NCI-H526 (cell line): ENCODE results near the gene TNIK.
A peak's percentile ranks its signal among the peaks of the same experiment; 100 is the strongest.

Experiments used
- DNase-seq, 2 experiments: peaks; one replicate each; lab custom pipeline; 2025; lab: John Stamatoyannopoulos, UW

Gene TNIK

DNA sequence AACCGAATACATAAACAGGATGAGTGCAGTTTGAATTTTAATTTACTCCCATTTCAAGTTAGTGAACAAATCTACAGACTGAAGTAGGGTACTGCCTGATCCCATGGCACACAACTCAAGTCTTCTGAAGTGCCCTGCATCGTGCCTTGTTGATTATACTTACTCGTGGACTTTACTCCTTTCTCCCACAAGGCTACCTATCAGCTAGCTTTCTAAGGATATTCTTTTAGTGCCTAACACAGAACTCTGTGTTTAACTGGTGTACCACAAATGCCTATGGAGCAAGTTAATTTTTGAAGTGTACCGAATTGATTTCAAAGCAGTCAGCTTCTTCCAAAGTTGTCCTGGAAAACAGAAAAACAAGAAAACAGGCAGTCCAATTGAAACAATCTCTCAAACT is 119.8 kb downstream of the TNIK start:
- DNase-seq, result no peak

DNA sequence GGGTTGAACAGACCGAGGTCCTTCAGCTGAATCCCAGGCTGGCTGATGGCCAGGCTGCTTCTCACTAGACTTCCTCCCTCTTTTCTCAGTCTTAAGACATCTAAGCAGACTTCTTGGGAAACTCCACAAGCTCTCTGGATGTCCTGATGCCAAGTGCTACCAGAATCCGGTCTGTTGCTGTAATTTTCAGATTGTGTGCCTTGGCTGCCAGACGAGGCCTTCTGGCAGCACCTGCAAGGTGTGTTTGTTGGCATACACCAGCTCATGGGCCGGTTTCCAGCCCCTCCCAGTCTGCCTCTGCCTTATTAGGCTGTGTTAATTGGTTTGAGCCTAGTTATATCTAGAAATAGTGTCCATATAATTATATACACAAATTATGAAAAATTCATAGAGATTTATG is 120.6 kb downstream of the TNIK start:
- DNase-seq, result no peak

DNA sequence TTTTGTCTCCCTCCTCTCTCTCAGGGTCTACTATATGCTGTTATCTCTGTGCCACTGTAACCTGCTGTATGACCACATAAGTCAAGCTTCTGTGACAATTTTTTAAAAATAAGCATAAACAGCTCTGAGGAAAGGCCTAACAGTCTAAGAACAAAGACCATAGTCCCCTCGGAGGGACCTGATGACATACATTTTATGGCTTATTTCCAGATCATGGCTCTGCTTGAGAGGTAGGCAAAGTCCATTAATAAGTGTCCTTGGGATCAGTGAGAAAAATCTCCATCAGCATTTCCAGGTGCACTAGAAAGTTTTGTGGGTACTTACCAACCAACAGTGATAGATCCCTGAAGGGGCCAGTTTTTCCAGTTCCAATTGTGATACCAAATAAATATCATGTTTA is 123.8 kb downstream of the TNIK start:
- DNase-seq, result no peak

DNA sequence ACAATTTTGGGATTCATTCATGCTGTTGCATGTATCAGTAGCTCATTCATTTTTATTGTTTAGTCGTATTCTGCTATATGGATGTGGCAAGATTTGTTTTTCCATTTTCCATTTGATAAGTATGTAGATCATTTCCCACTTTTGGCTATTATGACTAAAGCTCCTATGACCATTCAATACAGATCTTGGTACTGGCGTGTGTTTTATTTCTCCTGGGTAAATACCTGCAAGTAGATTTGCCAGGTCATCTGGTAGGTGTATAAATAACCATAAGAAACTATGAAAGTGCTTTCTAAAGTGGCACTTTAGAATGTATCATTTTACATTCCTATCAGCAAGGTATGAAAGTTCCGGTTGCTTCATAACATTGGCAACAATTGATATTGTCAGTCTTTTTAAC is 124.6 kb downstream of the TNIK start:
- DNase-seq, result no peak

DNA sequence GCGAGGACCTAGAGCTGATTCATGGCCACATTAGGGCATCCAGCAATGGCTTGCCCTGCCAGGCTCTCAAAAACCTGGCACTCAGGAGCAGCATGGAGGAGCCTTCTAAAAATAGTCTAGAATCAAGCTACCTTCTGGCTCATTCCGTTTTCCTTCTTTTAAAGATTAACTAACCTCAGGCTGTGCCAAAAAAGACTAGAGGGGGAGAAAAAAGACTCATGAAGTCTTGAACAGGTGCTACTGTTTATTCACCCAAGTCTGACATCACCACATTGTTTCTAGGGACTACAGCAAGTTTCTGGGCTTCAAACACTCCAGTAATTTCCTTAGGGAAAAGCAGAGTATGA is 125.8 kb downstream of the TNIK start:
- no peak for DNase-seq

DNA sequence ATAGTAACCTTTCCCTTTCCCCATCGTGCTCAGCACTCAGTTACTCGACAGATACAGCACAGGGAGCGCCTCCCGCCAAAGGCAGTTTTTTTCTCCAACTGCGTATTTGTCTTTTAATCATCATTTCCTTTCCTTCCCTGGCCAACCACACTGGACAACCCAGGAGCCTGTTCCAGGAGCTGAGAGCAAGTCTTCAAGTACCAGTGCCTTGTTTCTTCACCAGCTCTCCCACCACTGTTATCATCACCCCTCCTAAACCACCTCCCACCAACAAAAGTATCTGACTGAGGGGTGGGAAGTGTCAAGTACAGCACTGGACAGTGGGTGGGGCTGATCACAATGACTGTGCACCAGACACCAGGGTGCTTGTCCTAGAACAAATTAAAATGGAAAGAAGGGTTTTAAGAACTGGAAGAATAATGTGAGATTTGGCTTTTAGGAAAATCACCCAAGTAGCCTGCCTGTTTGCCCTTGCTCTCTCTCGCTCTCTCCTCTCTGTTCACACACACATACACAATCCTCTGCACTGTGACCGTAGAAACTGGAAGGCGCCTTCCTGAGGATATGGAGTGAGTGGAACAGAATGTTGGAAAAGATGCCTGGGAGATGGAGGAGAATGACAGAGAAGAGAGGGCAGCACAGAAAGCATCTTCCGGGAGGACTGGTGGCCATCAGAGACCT is 126.3 kb downstream of the TNIK start:
- DNase-seq, result no peak

DNA sequence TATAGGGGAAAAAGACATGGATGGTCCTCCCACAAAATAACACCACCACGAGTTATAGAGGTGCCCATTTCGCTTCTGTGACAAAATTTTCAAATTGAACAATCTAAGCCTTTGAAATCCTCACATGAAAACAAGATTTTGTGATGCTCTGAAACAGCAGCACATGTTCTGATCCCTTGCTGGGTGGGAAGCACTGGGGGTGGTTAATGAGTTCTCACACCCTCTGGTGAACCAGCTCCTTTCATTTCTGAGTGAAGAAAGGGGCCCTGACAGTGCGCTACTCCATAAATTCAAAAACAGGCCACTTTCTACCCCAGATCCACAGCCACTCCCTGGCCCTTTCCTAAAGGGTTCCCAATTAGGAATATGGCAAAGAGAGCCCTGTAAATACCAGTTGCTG is 129.3 kb downstream of the TNIK start:
- DNase-seq, result no peak

DNA sequence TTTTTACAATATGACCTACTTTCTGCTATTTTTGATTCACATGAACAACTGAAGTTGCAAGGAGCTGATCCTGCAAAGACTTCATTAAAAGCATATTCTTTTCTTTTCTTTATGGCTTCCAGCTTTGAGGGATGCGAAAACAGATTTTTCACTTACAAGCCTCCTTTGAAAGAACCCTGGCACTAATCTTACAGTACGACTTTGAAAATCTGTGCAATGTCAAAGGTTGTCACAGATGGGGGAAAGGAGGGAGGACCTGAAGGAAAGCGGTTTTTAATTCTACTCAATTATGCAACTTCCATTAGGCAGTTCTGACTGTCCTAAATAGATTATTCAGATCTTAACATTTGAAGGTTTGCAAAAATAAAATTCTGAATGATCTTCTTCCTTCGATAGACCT is 130.5 kb downstream of the TNIK start:
- DNase-seq, result no peak

DNA sequence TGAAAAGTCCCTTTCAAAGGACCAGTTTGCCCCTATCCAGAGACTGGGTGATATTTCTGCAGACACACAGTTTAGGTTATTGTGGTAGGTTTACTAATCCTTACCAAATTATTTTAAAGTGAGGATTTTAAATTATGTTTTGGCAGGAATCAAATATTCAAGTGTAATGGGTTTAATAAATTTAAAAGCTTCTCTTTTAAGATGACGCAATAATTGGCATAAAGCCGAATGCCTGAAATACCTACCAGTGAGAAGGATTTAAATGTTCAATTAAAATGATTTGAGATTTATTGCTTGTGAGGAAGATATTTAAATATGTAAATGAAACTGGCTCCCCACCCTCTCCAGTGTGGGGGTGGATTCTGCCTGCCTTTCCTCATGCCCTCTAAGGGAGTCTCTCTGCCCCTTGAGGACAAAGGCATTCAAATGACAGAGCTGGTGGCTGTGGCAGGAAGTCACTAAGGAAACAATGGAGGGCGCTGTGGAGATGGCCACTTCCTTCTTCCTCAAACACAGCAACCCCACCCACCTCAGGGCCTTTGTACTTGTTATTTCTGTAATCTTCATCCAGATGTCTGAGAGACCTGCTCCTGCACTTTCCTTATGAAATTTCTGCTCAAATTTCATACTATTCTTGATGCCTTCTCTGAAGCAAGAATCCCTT is 131.7 kb downstream of the TNIK start:
- peak; percentile 20 to 30 for DNase-seq

DNA sequence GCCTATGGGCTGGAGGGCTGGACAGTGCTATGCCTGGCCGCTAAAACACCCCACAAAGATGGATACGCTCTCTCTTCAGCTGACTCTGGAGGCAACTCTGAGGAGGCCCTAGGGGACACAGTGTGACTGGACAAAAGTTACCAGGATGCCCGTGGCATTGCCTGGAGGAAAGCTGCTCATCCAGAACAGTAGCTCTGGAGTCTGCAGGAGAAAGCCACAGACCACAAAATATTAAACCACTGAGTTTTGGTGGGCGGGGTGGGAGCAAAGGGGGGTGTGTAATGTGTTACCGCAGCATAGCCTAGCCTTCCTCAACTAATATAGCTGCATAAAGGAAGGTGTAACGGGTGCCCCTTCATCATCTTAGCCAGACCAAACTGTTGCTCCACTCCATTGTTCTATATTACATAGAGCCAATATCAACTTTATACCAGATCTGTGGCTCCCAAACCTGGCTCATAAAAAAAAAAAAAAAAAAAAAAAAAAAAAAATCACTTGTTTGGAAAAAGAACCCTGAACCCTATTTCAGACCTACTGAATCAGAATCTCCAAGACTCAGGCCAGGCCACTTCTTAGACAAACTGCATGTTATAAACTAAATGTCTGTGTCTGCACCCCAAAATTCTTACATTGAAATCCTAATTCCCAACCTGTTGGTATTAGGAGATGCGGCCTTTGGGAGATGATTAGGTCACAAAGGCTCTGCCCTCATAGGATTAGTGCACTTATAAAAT is 132.6 kb downstream of the TNIK start:
- no peak for DNase-seq

DNA sequence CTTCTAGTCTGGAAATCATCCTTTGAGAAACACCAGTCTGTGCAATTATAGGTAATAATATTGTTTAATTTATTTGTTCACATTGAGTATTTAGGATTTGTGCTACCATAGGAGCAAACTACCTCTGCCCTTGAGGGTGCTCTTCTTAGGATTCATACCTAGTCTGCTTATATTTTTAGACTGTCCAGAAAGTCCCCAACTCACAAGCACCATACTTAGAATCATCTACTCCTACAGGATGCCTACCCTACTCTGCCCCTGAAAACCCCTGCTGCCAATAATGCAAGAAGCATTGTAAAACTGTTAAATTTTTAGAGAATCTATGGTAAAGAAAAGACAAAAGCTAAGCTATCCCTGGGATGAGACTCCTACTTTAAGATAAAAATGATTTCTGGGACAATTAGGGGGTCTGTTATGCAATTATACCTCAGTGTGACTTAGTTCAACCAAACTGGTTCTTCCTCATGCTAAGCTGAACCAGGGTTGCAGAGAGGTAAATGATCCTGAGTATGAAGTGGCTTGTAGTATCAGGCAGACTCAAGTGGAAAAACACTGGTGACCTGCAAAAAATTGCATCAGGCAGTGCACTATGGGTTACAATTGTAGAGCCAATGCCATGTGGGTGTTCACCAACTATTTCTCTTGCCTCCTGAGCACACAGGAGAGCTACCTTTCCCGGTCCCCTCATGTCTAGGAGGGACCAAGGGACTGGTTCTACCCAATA is 133.3 kb downstream of the TNIK start:
- no peak for DNase-seq

DNA sequence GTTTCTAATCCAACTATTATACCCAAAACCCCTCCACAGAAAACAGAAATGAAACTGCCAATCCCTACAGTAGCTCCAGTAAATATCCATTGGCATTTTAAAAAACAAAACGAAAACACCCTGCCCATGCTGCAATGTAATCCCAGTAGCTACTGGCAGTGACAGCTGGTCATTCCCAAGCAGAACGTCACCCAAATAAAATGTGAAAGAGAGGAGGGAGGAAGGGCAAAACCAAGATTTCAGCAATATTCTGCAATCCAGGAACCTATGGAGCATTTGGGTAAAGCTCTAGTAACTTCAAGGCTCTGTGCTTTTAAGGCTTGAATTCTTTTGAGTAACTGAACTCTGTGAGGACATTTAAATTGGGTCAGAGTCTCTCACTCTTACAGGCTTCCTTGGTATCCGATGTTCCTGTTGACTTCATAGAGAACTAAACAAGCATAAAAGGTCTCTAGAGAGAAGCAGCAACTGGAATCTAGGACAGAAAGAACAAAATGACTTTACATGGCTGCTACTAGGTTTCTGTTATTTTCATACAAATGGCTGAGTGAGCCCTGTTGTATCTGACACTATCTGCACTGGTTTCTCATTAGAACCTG is 136.2 kb downstream of the TNIK start:
- DNase-seq, result no peak

DNA sequence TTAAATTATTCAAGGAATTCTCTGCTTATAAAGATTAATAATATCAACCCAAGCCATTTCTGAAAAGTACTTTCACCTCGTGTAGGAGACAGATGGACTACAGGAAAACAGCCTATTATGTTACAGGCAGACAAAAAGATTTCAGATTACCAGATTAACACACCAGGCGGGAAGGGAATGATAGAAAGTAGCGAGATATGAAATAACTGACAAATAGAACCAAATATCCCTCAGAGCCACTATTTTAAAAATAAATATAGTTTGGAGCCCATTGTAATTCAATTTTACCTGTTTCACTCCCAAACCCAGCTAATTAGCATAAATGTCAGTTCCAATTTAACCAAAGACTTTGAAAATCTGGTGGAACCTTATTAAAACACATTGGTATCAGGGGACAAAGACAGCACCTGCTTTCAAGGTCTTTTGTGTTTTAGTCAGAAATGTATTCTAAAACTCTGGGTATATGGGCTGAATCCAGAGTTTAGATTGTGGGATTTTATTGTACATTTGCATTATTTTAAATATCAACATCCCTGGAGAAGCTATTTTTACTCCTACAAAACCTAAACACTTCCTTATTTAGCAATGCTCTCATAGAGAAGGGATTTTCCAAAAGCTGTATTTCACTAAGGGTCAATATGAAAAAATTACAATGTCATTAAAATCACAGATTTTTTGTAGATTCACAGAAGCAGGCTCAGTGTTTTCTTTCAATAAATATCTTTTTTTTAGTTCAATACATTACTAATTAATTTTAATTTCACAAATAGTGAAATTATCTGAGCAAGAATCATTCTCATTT is 138.4 kb downstream of the TNIK start:
- no peak for DNase-seq

DNA sequence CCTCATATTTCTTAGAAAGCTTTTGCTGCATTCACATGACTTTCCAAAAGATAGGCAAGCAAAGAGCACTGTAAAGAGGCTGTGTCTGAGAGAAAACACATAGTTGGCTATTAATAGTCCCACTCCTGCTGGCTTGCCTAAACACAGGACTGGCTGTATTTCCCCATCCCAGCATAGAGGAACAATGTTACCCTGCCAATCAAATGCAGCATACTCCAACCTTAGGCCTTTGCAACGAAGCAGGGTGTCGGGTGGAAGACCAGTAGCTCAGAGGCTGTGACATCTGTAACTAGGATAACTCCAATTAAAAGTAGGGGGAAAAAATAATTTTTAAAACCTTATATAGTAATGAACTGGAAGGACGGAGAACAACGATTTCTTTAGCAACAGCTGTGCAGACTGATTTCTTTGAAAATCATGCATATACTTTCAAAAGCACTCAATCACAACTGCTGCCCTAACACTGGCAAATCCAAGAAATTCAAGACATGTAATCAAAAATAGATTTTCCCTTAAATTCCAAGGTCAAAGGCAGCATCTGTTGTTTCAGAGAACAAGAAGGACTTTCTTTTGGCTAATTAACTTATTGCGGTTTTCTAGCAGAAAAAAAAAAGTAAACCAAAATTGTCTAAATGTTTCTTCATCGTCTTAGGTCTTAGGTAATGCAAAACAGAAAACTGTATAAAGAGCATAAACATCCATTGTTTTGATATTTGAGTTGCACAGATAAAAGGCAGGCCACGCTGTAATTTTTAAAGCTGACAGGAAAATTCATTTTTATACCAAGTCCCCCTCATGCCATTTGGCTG is 139.3 kb downstream of the TNIK start:
- no peak for DNase-seq

DNA sequence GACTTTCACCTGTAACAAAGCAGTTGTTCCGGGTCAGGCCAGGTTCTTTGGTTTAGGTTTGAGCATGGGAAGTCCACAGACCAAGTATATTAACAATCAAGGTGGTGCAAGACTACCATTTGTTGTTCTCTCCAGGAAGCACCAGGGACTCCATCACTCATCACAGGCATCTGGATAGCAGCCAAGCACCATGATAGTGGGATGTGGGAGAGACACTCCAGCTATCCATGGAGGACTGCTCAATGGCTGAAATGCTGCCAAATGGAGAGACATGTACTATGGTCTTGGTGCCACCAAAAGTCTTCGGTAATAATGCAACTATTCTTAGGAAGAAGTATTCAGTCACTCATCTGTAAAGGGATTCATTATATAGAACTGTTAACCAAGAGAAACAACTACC is 143.0 kb downstream of the TNIK start:
- no peak for DNase-seq

DNA sequence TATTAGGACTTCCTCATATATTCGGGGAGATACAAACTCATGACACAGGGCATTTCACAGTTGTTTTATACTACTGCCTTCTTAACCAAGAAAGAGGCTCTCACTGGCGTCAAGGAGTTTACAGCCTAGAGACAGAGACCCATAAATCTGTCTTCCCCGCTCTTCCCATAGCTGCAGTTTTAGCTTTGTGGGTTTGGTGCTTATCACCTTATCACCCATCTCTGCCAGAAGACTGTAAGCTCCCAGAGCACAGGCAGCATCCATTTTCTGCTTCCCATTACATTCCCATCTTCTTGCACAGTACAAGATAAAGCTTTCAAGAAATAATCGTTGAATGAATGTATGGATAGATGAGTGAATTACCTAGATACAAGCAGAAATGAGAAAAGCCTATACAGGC is 144.3 kb downstream of the TNIK start:
- DNase-seq, result no peak

DNA sequence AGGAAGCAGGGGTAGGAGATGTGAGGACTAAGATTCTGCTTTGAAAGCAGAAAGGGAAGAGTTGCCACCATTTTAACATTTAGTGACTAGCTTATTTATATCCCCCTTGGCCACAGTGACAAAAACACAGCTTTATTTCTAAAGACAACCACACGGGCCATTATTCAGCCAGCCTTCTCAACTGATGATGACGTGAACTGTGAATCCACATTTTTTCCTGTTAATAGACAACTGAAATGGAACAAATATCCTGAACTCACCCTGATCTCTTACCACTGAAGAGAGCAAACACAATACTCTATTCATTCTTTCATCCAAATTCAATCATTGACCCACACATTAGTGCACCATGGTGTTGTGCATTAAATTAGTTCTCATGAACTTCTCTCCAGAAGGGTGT is 145.1 kb downstream of the TNIK start:
- no peak for DNase-seq

DNA sequence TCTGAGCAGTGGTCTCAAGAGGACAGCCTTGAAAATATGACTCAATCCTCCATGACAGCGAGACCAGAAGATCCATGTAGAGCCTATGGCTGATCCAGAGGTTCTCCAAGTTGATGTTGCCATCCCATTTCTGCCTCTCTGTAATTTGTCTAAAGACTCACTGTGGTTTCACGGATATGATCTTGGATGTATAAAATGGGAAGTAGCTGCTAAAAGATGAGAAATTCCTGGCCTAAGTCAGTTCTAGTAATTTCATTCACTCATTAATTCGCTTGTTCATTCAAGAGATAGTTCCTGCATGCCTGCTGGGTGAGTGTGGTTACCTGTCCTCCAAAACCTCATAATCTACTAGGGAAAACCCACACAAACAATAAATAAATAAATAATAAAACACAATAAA is 145.9 kb downstream of the TNIK start:
- DNase-seq, result no peak

DNA sequence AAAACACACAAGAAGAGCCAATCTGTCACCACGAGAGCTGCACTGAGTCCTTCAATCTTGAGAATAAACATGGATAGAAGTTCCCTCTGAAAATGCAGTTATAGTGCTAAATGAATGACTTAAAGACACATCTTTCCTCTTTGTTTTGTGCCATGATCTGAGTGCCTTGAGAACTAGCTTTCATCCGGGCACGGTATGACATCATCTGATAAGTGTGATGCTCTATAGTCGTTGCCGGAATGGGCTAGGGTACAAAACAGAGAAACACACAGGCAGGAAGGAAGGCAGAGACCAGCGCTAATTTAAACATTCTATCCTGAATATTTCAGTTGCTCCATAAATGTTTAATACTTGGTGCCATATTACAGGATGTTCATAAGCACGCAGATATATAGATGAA is 146.5 kb downstream of the TNIK start:
- DNase-seq, result no peak

DNA sequence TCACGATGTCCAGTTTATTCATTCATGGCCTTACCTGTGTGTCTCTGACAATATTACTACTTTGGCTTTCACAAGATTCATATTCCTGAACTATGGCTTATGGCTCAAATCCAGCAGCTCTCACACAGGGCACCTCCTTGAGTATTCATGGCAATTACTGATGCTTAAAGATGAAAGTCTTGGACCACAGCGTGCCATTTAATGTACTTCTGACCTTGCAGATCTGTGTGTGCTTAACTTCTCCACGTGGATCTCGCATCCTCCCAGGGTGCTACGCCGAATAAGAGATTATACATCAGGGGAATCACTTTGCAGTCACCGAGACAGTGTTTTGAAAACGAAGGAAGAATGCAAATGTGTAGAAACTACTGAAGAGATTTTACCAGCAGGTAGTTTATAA is 147.5 kb downstream of the TNIK start:
- no peak for DNase-seq

DNA sequence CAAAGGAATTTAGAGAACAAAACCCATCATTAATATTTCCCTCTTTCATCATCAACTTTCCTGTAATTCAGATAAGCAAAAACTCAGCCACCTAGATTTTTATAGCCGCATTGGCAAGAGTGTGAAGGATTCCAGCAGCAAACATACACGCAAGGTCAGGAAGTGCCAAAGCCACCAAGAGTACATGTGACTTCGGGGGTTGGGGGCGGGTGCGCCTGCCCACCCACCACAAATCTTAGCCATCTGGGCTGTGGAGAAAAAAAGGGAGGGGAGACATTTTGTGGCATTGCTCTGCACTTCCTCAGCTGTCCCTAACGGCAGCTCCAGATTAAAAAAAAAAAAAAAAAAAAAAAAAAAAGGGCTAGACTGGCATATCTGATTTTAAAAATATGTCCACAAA is 148.4 kb downstream of the TNIK start:
- no peak for DNase-seq
